Astrocyte (in vitro differentiated cells and primary cell): Measurements from ENCODE around the gene FAM156B.
"Not testable (repeated sequence)": the region's sequence is repeated elsewhere in the genome, so short reads cannot be mapped to it uniquely, and the experiment has no call there.

Experiments
- CTCF ChIP-seq: IDR thresholded peaks from 2 replicates; pipeline ENCODE4 v1.5.1; 2011; ENCODE audit warnings: low read depth, mild to moderate bottlenecking, inconsistent platforms, low read length, moderate library complexity; ENCODE audit not compliant: insufficient read depth
- EZH2 ChIP-seq: IDR thresholded peaks from 2 replicates; pipeline ENCODE4 v1.6.1; 2012; ENCODE audit warnings: mild to moderate bottlenecking, low read length, inconsistent platforms; ENCODE audit not compliant: insufficient read depth

- TF ChIP-seq CTCF, EZH2: not testable (repeated sequence)
Observed at GRCh38 chrX:52940704-52941103, 43.6 kb downstream of the FAM156B start.
